ENCODE results near the gene KLK4. TPM values are rescaled to one million over a fixed set of nuclear protein-coding genes. Genes with fewer than 3 reads are reported as not detected.

KLK4 gene
- total and polyA plus RNA-seq, 10 of the 15 experiments (the other 5 are each of a cell fraction or from before 2014, with no cell fraction given), result 0.06 to 0.31 TPM; not detected in 8

GRCh38 chr19:50896591-50897190 is 14.5 kb downstream of the KLK4 start (continued):
- TF ChIP-seq, protein P1, sequence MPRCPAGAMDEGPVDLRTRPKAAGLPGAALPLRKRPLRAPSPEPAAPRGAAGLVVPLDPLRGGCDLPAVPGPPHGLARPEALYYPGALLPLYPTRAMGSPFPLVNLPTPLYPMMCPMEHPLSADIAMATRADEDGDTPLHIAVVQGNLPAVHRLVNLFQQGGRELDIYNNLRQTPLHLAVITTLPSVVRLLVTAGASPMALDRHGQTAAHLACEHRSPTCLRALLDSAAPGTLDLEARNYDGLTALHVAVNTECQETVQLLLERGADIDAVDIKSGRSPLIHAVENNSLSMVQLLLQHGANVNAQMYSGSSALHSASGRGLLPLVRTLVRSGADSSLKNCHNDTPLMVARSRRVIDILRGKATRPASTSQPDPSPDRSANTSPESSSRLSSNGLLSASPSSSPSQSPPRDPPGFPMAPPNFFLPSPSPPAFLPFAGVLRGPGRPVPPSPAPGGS (IDR thresholded peaks at IDR 0.05; ENCODE audit: borderline replicate concordance, insufficient read depth, low read depth, low read length, poor library complexity, severe bottlenecking), result peak; percentile 58
- TF ChIP-seq MTA2 (IDR thresholded peaks at IDR 0.05; ENCODE audit: low read depth) (peak; percentile 89), SMC3 (IDR thresholded peaks at IDR 0.05; ENCODE audit: borderline replicate concordance, low read length) (no peak), RB1 (IDR thresholded peaks at IDR 0.05; ENCODE audit: borderline replicate concordance) (no peak; the same call in 1 of the 2 replicates), USF1 (IDR thresholded peaks at IDR 0.05; ENCODE audit: borderline replicate concordance, extremely low read length, insufficient read depth, low read depth, low read length) (peak; percentile 86), JUNB (IDR thresholded peaks at IDR 0.05) (peak; percentile 90), POU2F2 (IDR thresholded peaks at IDR 0.05; ENCODE audit: borderline replicate concordance, low read depth, low read length) (peak; percentile 66; the same call in 1 of the 3 replicates), MYB (IDR thresholded peaks at IDR 0.05; ENCODE audit: borderline replicate concordance, low read depth, low read length) (no peak), SMARCA5 (IDR thresholded peaks at IDR 0.05) (peak; percentile 93), BHLHE40 (IDR thresholded peaks at IDR 0.05; ENCODE audit: borderline replicate concordance in 1 of 2, low read depth in 2 of 2, low read length in 1 of 2) (peak; percentile 98 to 99), CBX3 (IDR thresholded peaks at IDR 0.05; ENCODE audit: borderline replicate concordance, low read depth) (no peak), WRNIP1 (IDR thresholded peaks at IDR 0.05; ENCODE audit: borderline replicate concordance, low read depth, low read length) (no peak), SREBF2 (IDR thresholded peaks at IDR 0.05; ENCODE audit: low read length) (peak; percentile 80), BMI1 (IDR thresholded peaks at IDR 0.05; ENCODE audit: borderline replicate concordance) (peak; percentile 52; the same call in 1 of the 2 replicates), TCF12 (IDR thresholded peaks at IDR 0.05; ENCODE audit: low read depth, low read length) (peak; percentile 82), E2F4 (IDR thresholded peaks at IDR 0.05; ENCODE audit: low read depth, low read length) (no peak), EGR1 (IDR thresholded peaks at IDR 0.05; ENCODE audit: borderline replicate concordance in 1 of 2, low read depth in 2 of 2, low read length in 2 of 2) (0 out of 3 replicates have a peak, but pooled peaks of 1 of the 2 experiments have one; percentile 12), NR2C2 (IDR thresholded peaks at IDR 0.05; ENCODE audit: borderline replicate concordance, control insufficient read depth, insufficient read length, low read depth) (no peak), IKZF1 (conservative IDR thresholded peaks at IDR 0.05) (peak; percentile 94), NFYA (IDR thresholded peaks at IDR 0.05; ENCODE audit: borderline replicate concordance, low read depth, low read length) (no peak)
- TF ChIP-seq, protein P2, sequence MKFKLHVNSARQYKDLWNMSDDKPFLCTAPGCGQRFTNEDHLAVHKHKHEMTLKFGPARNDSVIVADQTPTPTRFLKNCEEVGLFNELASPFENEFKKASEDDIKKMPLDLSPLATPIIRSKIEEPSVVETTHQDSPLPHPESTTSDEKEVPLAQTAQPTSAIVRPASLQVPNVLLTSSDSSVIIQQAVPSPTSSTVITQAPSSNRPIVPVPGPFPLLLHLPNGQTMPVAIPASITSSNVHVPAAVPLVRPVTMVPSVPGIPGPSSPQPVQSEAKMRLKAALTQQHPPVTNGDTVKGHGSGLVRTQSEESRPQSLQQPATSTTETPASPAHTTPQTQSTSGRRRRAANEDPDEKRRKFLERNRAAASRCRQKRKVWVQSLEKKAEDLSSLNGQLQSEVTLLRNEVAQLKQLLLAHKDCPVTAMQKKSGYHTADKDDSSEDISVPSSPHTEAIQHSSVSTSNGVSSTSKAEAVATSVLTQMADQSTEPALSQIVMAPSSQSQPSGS (IDR thresholded peaks at IDR 0.05; ENCODE audit: low read length), result peak; percentile 97
- TF ChIP-seq, protein P3, sequence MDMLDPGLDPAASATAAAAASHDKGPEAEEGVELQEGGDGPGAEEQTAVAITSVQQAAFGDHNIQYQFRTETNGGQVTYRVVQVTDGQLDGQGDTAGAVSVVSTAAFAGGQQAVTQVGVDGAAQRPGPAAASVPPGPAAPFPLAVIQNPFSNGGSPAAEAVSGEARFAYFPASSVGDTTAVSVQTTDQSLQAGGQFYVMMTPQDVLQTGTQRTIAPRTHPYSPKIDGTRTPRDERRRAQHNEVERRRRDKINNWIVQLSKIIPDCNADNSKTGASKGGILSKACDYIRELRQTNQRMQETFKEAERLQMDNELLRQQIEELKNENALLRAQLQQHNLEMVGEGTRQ (IDR thresholded peaks at IDR 0.05; ENCODE audit: borderline replicate concordance, low read depth, low read length), result peak; percentile 95
- TF ChIP-seq, protein P4, sequence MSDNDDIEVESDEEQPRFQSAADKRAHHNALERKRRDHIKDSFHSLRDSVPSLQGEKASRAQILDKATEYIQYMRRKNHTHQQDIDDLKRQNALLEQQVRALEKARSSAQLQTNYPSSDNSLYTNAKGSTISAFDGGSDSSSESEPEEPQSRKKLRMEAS (IDR thresholded peaks at IDR 0.05; ENCODE audit: low read depth, low read length), result peak; percentile 76; the same call in 1 of the 2 replicates

All from GM12878 (cell line).